ENCODE results near the gene ZFAND2A. TPM values are rescaled to one million over a fixed set of nuclear protein-coding genes. Genes with fewer than 3 reads are reported as not detected.
A peak's percentile ranks its signal among the peaks of the same experiment; 100 is the strongest.

Gene ZFAND2A
- total RNA-seq, 1 experiment from 2014 or later, result 14.5 TPM

DNA sequence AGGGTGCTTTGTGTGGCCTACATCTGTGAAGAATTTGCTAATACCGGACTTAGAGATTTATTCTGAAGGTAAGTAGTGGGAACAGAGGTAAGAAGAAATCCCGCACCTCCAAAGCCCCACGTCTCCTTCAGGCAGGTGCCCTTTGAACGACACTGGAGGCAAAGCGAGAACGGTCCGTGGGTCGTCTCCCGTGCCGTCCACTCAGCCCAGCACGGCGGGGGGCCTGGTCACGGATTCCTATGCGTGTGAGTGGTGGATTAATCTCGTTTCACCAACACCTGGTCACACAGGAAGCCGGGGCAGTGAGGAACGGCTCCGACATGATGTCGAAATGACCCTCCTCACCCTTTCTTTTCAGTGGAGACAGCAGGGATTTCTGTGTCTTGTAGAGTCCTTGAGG is 21.0 kb upstream of the ZFAND2A start (continued):
- no peak for TF ChIP-seq GRHL2 (CRISPR knock-in tag; IDR thresholded peaks at IDR 0.05; ENCODE audit: insufficient replicate concordance, severe bottlenecking)
- no peak for TF ChIP-seq ETV6 (CRISPR knock-in tag; IDR thresholded peaks at IDR 0.05)
- no peak for TF ChIP-seq CREM (CRISPR knock-in tag; IDR thresholded peaks at IDR 0.05)
- TF ChIP-seq, protein P1, sequence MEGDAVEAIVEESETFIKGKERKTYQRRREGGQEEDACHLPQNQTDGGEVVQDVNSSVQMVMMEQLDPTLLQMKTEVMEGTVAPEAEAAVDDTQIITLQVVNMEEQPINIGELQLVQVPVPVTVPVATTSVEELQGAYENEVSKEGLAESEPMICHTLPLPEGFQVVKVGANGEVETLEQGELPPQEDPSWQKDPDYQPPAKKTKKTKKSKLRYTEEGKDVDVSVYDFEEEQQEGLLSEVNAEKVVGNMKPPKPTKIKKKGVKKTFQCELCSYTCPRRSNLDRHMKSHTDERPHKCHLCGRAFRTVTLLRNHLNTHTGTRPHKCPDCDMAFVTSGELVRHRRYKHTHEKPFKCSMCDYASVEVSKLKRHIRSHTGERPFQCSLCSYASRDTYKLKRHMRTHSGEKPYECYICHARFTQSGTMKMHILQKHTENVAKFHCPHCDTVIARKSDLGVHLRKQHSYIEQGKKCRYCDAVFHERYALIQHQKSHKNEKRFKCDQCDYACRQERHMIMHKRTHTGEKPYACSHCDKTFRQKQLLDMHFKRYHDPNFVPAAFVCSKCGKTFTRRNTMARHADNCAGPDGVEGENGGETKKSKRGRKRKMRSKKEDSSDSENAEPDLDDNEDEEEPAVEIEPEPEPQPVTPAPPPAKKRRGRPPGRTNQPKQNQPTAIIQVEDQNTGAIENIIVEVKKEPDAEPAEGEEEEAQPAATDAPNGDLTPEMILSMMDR (IDR thresholded peaks at IDR 0.05), result no peak

DNA sequence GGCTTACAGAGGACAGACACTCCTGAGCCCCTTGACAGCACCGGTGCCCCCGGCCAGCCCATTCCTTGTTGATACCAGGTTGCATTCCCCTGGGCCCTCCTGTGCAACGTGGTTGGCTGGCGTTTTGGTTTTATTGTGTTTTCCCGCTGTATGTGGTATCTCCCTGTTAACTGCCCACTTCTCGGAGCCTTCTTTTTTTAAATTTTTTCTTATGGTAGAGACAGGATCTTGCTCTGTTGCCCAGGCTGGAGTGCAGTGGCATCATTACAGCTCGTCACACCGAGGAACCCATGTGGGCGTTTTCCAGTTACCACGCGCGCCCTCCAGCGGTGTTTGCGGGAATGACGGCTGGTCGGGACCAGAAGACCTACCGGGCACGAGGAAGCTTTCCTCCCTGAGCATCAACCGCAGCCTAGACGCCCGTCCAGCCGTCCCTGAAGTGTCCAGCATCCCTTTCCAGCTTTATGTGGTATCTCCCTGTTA is 16.9 kb upstream of the ZFAND2A start:
- DNase-seq (ENCODE audit: low spot score) (peak; percentile 80), ATAC-seq (peak; percentile 31)
- no peaks in the 10 kb centered on the region for H3K4me1 Mint-ChIP-seq
- H3K27me3 Mint-ChIP-seq (ENCODE audit: low read depth), result peaks cover 12% of the 10 kb centered on the region
- H3K36me3 Mint-ChIP-seq, result peaks cover 10% of the 10 kb centered on the region
- H3K9me3 Mint-ChIP-seq, result peaks cover 25% of the 10 kb centered on the region
- CTCF ChIA-PET, result interaction anchor here (0.5 to 2.8 kb wide), 36 partner anchors 9 to 303 kb away, joined by 3 to 25 read pairs (median 3); partner anchors contain the start of genes COX19, GPR146 and ZFAND2A
- POLR2A ChIA-PET, result no interaction called here
- H3K4me3 Mint-ChIP-seq, result no peak overlapping the region
- no peak overlapping the region for H3K27ac Mint-ChIP-seq
- TF ChIP-seq, protein P2, sequence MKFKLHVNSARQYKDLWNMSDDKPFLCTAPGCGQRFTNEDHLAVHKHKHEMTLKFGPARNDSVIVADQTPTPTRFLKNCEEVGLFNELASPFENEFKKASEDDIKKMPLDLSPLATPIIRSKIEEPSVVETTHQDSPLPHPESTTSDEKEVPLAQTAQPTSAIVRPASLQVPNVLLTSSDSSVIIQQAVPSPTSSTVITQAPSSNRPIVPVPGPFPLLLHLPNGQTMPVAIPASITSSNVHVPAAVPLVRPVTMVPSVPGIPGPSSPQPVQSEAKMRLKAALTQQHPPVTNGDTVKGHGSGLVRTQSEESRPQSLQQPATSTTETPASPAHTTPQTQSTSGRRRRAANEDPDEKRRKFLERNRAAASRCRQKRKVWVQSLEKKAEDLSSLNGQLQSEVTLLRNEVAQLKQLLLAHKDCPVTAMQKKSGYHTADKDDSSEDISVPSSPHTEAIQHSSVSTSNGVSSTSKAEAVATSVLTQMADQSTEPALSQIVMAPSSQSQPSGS (CRISPR knock-in tag; IDR thresholded peaks at IDR 0.05; ENCODE audit: borderline replicate concordance, low read depth), result no peak
- TF ChIP-seq RORB (CRISPR knock-in tag; IDR thresholded peaks at IDR 0.05) (no peak), NR3C1 (CRISPR knock-in tag; conservative IDR thresholded peaks at IDR 0.05; ENCODE audit: low read depth) (no peak), NFE2L1 (CRISPR knock-in tag; IDR thresholded peaks at IDR 0.05) (no peak), GABPB1 (CRISPR knock-in tag; IDR thresholded peaks at IDR 0.05) (no peak), NFATC4 (CRISPR knock-in tag; IDR thresholded peaks at IDR 0.05) (no peak), CREM (CRISPR knock-in tag; IDR thresholded peaks at IDR 0.05) (no peak), HMGA2 (CRISPR knock-in tag; IDR thresholded peaks at IDR 0.05) (no peak), SP1 (CRISPR knock-in tag; conservative IDR thresholded peaks at IDR 0.05) (no peak), MYBL2 (CRISPR knock-in tag; IDR thresholded peaks at IDR 0.05) (no peak), GTF2I (CRISPR knock-in tag; conservative IDR thresholded peaks at IDR 0.05) (no peak; the same call in 1 of the 2 replicates), FOXJ3 (CRISPR knock-in tag; IDR thresholded peaks at IDR 0.05; ENCODE audit: borderline replicate concordance) (no peak), TP53 (CRISPR knock-in tag; IDR thresholded peaks at IDR 0.05) (no peak)
- TF ChIP-seq, protein P3, sequence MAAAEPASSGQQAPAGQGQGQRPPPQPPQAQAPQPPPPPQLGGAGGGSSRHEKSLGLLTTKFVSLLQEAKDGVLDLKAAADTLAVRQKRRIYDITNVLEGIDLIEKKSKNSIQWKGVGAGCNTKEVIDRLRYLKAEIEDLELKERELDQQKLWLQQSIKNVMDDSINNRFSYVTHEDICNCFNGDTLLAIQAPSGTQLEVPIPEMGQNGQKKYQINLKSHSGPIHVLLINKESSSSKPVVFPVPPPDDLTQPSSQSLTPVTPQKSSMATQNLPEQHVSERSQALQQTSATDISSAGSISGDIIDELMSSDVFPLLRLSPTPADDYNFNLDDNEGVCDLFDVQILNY (CRISPR knock-in tag; IDR thresholded peaks at IDR 0.05), result no peak
- TF ChIP-seq, protein P4, sequence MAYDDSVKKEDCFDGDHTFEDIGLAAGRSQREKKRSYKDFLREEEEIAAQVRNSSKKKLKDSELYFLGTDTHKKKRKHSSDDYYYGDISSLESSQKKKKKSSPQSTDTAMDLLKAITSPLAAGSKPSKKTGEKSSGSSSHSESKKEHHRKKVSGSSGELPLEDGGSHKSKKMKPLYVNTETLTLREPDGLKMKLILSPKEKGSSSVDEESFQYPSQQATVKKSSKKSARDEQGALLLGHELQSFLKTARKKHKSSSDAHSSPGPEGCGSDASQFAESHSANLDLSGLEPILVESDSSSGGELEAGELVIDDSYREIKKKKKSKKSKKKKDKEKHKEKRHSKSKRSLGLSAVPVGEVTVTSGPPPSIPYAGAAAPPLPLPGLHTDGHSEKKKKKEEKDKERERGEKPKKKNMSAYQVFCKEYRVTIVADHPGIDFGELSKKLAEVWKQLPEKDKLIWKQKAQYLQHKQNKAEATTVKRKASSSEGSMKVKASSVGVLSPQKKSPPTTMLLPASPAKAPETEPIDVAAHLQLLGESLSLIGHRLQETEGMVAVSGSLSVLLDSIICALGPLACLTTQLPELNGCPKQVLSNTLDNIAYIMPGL (CRISPR knock-in tag; IDR thresholded peaks at IDR 0.05), result no peak
- TF ChIP-seq, protein P5, sequence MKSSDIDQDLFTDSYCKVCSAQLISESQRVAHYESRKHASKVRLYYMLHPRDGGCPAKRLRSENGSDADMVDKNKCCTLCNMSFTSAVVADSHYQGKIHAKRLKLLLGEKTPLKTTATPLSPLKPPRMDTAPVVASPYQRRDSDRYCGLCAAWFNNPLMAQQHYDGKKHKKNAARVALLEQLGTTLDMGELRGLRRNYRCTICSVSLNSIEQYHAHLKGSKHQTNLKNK (CRISPR knock-in tag; IDR thresholded peaks at IDR 0.05), result no peak
- TF ChIP-seq, protein P6, sequence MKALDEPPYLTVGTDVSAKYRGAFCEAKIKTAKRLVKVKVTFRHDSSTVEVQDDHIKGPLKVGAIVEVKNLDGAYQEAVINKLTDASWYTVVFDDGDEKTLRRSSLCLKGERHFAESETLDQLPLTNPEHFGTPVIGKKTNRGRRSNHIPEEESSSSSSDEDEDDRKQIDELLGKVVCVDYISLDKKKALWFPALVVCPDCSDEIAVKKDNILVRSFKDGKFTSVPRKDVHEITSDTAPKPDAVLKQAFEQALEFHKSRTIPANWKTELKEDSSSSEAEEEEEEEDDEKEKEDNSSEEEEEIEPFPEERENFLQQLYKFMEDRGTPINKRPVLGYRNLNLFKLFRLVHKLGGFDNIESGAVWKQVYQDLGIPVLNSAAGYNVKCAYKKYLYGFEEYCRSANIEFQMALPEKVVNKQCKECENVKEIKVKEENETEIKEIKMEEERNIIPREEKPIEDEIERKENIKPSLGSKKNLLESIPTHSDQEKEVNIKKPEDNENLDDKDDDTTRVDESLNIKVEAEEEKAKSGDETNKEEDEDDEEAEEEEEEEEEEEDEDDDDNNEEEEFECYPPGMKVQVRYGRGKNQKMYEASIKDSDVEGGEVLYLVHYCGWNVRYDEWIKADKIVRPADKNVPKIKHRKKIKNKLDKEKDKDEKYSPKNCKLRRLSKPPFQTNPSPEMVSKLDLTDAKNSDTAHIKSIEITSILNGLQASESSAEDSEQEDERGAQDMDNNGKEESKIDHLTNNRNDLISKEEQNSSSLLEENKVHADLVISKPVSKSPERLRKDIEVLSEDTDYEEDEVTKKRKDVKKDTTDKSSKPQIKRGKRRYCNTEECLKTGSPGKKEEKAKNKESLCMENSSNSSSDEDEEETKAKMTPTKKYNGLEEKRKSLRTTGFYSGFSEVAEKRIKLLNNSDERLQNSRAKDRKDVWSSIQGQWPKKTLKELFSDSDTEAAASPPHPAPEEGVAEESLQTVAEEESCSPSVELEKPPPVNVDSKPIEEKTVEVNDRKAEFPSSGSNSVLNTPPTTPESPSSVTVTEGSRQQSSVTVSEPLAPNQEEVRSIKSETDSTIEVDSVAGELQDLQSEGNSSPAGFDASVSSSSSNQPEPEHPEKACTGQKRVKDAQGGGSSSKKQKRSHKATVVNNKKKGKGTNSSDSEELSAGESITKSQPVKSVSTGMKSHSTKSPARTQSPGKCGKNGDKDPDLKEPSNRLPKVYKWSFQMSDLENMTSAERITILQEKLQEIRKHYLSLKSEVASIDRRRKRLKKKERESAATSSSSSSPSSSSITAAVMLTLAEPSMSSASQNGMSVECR (CRISPR knock-in tag; IDR thresholded peaks at IDR 0.05; ENCODE audit: borderline replicate concordance), result no peak
- TF ChIP-seq, protein P1 (IDR thresholded peaks at IDR 0.05), result peak; percentile 62; the same call in 1 of the 2 replicates
- TF ChIP-seq, protein P7, sequence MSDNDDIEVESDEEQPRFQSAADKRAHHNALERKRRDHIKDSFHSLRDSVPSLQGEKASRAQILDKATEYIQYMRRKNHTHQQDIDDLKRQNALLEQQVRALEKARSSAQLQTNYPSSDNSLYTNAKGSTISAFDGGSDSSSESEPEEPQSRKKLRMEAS (CRISPR knock-in tag; IDR thresholded peaks at IDR 0.05), result 0 out of 2 replicates have a peak, but pooled peaks have one; percentile 23

Data from WTC11 (cell line).